Right renal cortex interstitium (tissue), 3 donors: ENCODE results near the gene STOX2. TPM values are rescaled to one million over a fixed set of nuclear protein-coding genes. Genes with fewer than 3 reads are reported as not detected.

ENCODE experiments used
- DNase-seq, 3 donors: peaks; one replicate each; pipeline ENCODE4 v3.0.0-alpha.2; 2013; ENCODE audit warnings: low read depth in 3 of 3, low spot score in 2 of 3
- polyA plus RNA-seq, 3 donors: library from polyadenylated mRNA; unstranded; fragments of 120-200 nt; gene quantifications; one replicate each; pipeline ENCODE4 v1.2.1, GENCODE V29; 2013; ENCODE audit not compliant: insufficient read length in 3 of 3

Gene STOX2
- polyA plus RNA-seq, 3 donors: 7.7 to 10.5 (median 8.8) TPM

GRCh38 chr4:184062769-184063168 is 157.7 kb downstream of the STOX2 start:
- DNase-seq: no peak

- no peak for DNase-seq
Measured at GRCh38 chr4:184064877-184065276, 159.8 kb downstream of the STOX2 start.

- DNase-seq: no peak
Measured at GRCh38 chr4:184066584-184067300, 161.6 kb downstream of the STOX2 start.

GRCh38 chr4:184067931-184068554 is 162.9 kb downstream of the STOX2 start:
- no peak for DNase-seq

Other genes with a start within 250 kb of the STOX2 start
- gene RWDD4, start 246.1 kb upstream of the STOX2 start, polyA plus RNA-seq: 10 to 100 TPM; 35.8 to 45.6 (median 41.2) TPM
- gene TRAPPC11, start 246.0 kb upstream of the STOX2 start, polyA plus RNA-seq: 10 to 100 TPM; 34.7 to 38.1 (median 36.6) TPM